Panc1 (cell line): ENCODE measurements around the gene PARVG. TPM values are rescaled to one million over a fixed set of nuclear protein-coding genes. Genes with fewer than 3 reads are reported as not detected.

Experiments used
- ATAC-seq: fragments of 200-7000 bp; cut with Tn5 transposase; 2 replicates; pipeline ENCODE4 v1.9.1; 2020; ENCODE audit warnings: mild to moderate bottlenecking, moderate library complexity
- BruUV-seq: library from RNA; stranded (reverse); fragments of 400-500 nt; replicated peaks from 2 replicates; lab custom pipeline; 2021; lab: Mats Ljungman, UMichigan
- CTCF ChIA-PET: fragments of 300-600 bp; sonication (Branson Sonifier 250); formaldehyde crosslinking; loops from one replicate; lab custom pipeline; 2022; ENCODE audit warnings: antibody characterized with exemption; lab: Charles Lee
- POLR2A ChIA-PET: fragments of 300-600 bp; sonication (Branson Sonifier 250); formaldehyde crosslinking; loops from one replicate; lab custom pipeline; 2022; ENCODE audit warnings: antibody characterized with exemption; lab: Charles Lee
- DNase-seq: peaks from one replicate; pipeline ENCODE4 v3.0.0-alpha.2; 2010; ENCODE audit warnings: low read depth, low spot score
- H3K27ac ChIP-seq: 2 replicates; pipeline ENCODE4 v1.5.1; 2011; ENCODE audit warnings: mild to moderate bottlenecking, low read length, inconsistent platforms
- H3K27me3 ChIP-seq: fragments of 200-500 bp; sonication (Bioruptor generic); 2 replicates; pipeline ENCODE4 v1.6.0; 2014; ENCODE audit warnings: low read length, inconsistent platforms; ENCODE audit not compliant: control insufficient read depth, insufficient read depth
- H3K36me3 ChIP-seq: fragments of 200-500 bp; sonication (Bioruptor generic); 2 replicates; pipeline ENCODE4 v1.5.1; 2014; ENCODE audit warnings: inconsistent platforms, mild to moderate bottlenecking, low read length, moderate library complexity; ENCODE audit not compliant: control insufficient read depth, insufficient read depth
- H3K4me1 ChIP-seq: 2 replicates; pipeline ENCODE4 v1.5.1; 2011; ENCODE audit warnings: inconsistent platforms, mild to moderate bottlenecking, low read length, moderate library complexity; ENCODE audit not compliant: control insufficient read depth, insufficient read depth
- H3K4me3 ChIP-seq, 2 experiments: 2 replicates each; pipeline ENCODE4 v1.5.1; 2011 to 2012; ENCODE audit warnings: low read depth in 2 of 2, low read length in 2 of 2, mild to moderate bottlenecking in 2 of 2, inconsistent platforms in 1 of 2, moderate library complexity in 1 of 2
- H3K9me3 ChIP-seq: fragments of 200-500 bp; sonication (Bioruptor generic); 2 replicates; pipeline ENCODE4 v1.5.1; 2014; ENCODE audit warnings: low read depth, mild to moderate bottlenecking, inconsistent platforms, low read length, moderate library complexity; ENCODE audit not compliant: control insufficient read depth, insufficient read depth
- POLR2AphosphoS5 ChIP-seq: IDR thresholded peaks from 2 replicates; pipeline ENCODE4 v1.6.1; 2012; ENCODE audit warnings: mild to moderate bottlenecking, low read depth, low read length, moderate library complexity
- REST ChIP-seq, 2 experiments: IDR thresholded peaks; 2 replicates each; pipeline ENCODE4 v1.6.1; 2011 to 2012; ENCODE audit warnings: low read depth in 2 of 2, control low read depth in 1 of 2, low read length in 1 of 2, mild to moderate bottlenecking in 1 of 2, moderate library complexity in 1 of 2; ENCODE audit not compliant: insufficient read depth in 1 of 2
- SIN3A ChIP-seq: IDR thresholded peaks from 2 replicates; pipeline ENCODE4 v1.6.1; 2012; ENCODE audit warnings: low read depth, mild to moderate bottlenecking, low read length, moderate library complexity, borderline replicate concordance; ENCODE audit not compliant: insufficient read depth
- TCF7L2 ChIP-seq: IDR thresholded peaks from 2 replicates; pipeline ENCODE4 v1.6.1; 2011; ENCODE audit warnings: mild to moderate bottlenecking, low read depth, low read length, inconsistent platforms
- in situ Hi-C: cut with HindIII; loops from 2 replicates; pipeline ENCODE4 v1.10.0; 2016; ENCODE audit warnings: low sequenced_read_pairs, low pct_unique_long_range_greater_than_20kb
- intact Hi-C: fragments of 100-400 bp; cut with micrococcal nuclease; formaldehyde crosslinking; loops from one replicate; pipeline ENCODE4 v1.10.0; 2022; ENCODE audit not compliant: unreplicated experiment
- total RNA-seq: library from RNA; stranded (reverse); gene quantifications from one replicate; pipeline ENCODE4 v1.2.1, GENCODE V29; 2021; ENCODE audit not compliant: unreplicated experiment
- TF ChIP-seq, protein P1 (sequence below): fragments of 450-650 bp; IDR thresholded peaks from 2 replicates; pipeline ENCODE4 v1.5.1; 2017; ENCODE audit warnings: mild to moderate bottlenecking

PARVG gene
- total RNA-seq, 1 experiment from 2014 or later = 0.21 TPM

DNA sequence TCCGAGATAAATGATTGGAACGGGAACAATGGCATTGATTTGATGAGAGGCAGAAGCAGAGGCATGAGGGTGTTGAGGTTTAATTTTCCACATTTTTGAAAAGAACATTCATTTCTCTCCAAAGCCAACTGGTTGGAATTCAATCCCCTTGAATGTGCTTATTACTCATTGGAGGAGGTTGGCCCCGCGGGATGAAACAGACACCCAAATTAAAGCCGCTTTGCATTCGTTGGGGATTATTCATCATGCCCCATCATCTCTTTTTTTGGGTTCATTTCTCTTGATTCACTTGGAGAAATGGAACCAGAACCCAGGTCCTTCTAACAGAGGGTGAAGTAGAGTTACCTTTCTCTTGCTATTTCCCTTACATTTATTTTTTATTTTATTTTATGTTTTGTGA, 47.6 kb upstream of the PARVG start:
- intact Hi-C loops = no loop called here
- in situ Hi-C loops = no loop called here
- POLR2A ChIA-PET = no interaction called here
- Histone ChIP-seq H3K4me1 (no peaks in the 10 kb centered on the region), H3K27me3 (no peaks in the 10 kb centered on the region), H3K27ac (no peak overlapping the region), H3K9me3 (peaks cover 4% of the 10 kb centered on the region; the same call in 1 of the 2 replicates), H3K36me3 (no peaks in the 10 kb centered on the region), H3K4me3 (no peak overlapping the region)
- no peak for DNase-seq
- TF ChIP-seq REST (IDR thresholded peaks at IDR 0.05; ENCODE audit: insufficient read depth in 1 of 2, low read depth in 2 of 2, low read length in 1 of 2) (no peak), TCF7L2 (no peak), POLR2AphosphoS5 (no peak), SIN3A (no peak)
- TF ChIP-seq, protein P1, sequence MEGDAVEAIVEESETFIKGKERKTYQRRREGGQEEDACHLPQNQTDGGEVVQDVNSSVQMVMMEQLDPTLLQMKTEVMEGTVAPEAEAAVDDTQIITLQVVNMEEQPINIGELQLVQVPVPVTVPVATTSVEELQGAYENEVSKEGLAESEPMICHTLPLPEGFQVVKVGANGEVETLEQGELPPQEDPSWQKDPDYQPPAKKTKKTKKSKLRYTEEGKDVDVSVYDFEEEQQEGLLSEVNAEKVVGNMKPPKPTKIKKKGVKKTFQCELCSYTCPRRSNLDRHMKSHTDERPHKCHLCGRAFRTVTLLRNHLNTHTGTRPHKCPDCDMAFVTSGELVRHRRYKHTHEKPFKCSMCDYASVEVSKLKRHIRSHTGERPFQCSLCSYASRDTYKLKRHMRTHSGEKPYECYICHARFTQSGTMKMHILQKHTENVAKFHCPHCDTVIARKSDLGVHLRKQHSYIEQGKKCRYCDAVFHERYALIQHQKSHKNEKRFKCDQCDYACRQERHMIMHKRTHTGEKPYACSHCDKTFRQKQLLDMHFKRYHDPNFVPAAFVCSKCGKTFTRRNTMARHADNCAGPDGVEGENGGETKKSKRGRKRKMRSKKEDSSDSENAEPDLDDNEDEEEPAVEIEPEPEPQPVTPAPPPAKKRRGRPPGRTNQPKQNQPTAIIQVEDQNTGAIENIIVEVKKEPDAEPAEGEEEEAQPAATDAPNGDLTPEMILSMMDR = no peak
- CTCF ChIA-PET = no interaction called here
- no TSS peak for BruUV-seq
- no peak for ATAC-seq

DNA sequence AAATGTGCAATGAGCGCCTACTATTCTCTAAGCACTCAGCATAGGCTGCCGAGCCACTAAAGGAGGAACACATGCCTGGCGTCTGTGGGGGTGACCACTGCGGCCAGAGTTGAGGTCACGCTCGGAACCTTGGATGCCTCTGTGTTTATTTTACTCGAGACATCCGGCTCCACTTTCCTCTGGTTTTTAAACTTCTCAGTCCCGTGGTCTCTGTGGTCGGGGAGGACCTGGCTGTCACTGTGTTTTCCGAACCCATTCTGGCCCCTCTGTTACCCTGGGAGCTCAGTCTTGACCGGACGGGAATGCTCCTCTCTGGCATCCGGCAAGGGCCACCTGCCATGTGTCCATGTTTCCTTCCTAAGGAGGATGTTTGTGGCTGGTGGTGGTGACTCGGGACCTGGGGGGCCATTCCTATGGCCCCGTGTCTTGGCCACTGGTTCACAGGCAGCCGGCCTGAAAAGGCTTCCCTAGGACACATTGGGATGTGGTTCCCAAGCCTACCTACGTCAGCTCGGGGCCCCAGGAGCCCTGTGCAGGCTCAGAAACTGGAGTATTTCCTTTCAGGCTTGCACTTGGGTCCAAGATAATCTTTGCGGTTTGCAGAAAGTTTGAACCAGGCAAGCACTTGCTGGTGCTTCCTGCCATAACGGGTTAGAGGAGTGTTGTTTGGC, 46.7 kb upstream of the PARVG start:
- H3K36me3 ChIP-seq = no peaks in the 10 kb centered on the region
- no peak for TF ChIP-seq POLR2AphosphoS5
- no TSS peak for BruUV-seq
- CTCF ChIA-PET = no interaction called here
- intact Hi-C loops (no loop called here), in situ Hi-C loops (no loop called here)
- H3K27me3 ChIP-seq = no peaks in the 10 kb centered on the region
- POLR2A ChIA-PET = no interaction called here
- DNase-seq (no peak), ATAC-seq (no peak)
- H3K4me3 ChIP-seq = no peak overlapping the region
- no peaks in the 10 kb centered on the region for H3K4me1 ChIP-seq
- no peak overlapping the region for H3K27ac ChIP-seq
- peaks cover 4% of the 10 kb centered on the region; the same call in 1 of the 2 replicates for H3K9me3 ChIP-seq

GRCh38 chr22:44136112-44136511, 44.6 kb upstream of the PARVG start:
- Histone ChIP-seq H3K4me3 (no peak overlapping the region), H3K4me1 (no peaks in the 10 kb centered on the region), H3K27me3 (no peaks in the 10 kb centered on the region), H3K9me3 (peaks cover 4% of the 10 kb centered on the region; the same call in 1 of the 2 replicates), H3K36me3 (no peaks in the 10 kb centered on the region), H3K27ac (no peak overlapping the region)
- BruUV-seq = no TSS peak
- ChIA-PET POLR2A (no interaction called here), CTCF (no interaction called here)
- TF ChIP-seq POLR2AphosphoS5 (no peak), SIN3A (no peak), TCF7L2 (no peak), REST (IDR thresholded peaks at IDR 0.05; ENCODE audit: insufficient read depth in 1 of 2, low read depth in 2 of 2, low read length in 1 of 2) (no peak)
- TF ChIP-seq, protein P1 = no peak
- DNase-seq = no peak
- intact Hi-C loops (no loop called here), in situ Hi-C loops (no loop called here)
- no peak for ATAC-seq
